Transverse colon (tissue), 4 donors: ENCODE results near the gene C11orf24. TPM values are rescaled to one million over a fixed set of nuclear protein-coding genes. Genes with fewer than 3 reads are reported as not detected.

Experiments
- DNase-seq: peaks from one replicate; pipeline ENCODE4 v3.0.0-alpha.2; 2019
- H3K27ac ChIP-seq, 4 donors: fragments of 200-600 bp; sonication (generic); 2 replicates each; pipeline ENCODE4 v1.5.1; 2016 to 2018; ENCODE audit warnings: inconsistent platforms in 4 of 4
- H3K27me3 ChIP-seq: fragments of 200-600 bp; sonication (generic); 2 replicates; pipeline ENCODE4 v1.5.1; 2017; ENCODE audit warnings: inconsistent platforms
- H3K36me3 ChIP-seq, 4 donors: fragments of 200-600 bp; sonication (generic); 2 replicates each; pipeline ENCODE4 v1.5.1; 2017 to 2019; ENCODE audit warnings: inconsistent platforms in 4 of 4
- H3K4me1 ChIP-seq, 4 donors: fragments of 200-600 bp; sonication (generic); 2 replicates each; pipeline ENCODE4 v1.5.1; 2017 to 2020; ENCODE audit warnings: inconsistent platforms in 4 of 4
- H3K4me3 ChIP-seq, 4 donors: fragments of 200-600 bp; sonication (generic); 1 replicate in 1 of 4; 2 replicates in 3 of 4; pipeline versions ENCODE4 v1.5.1 to v1.6.1; 2017 to 2019; ENCODE audit warnings: inconsistent platforms in 4 of 4
- H3K9me3 ChIP-seq, 2 donors: fragments of 200-600 bp; sonication (generic); 2 replicates each; pipeline ENCODE4 v1.5.1; 2017 to 2019; ENCODE audit warnings: inconsistent platforms in 2 of 2
- EP300 ChIP-seq: sonication (generic); formaldehyde crosslinking; IDR thresholded peaks from one replicate; pipeline ENCODE4 v1.6.1; 2017; ENCODE audit warnings: antibody characterized with exemption, low read depth
- POLR2A ChIP-seq: fragments of 450-650 bp; IDR thresholded peaks from one replicate; pipeline ENCODE4 v1.6.1; 2016; ENCODE audit warnings: antibody characterized with exemption, mild to moderate bottlenecking, moderate library complexity
- POLR2AphosphoS5 ChIP-seq, 3 donors: sonication (generic); formaldehyde crosslinking; IDR thresholded peaks; one replicate each; pipeline ENCODE4 v1.6.1; 2016; ENCODE audit warnings: antibody characterized with exemption in 3 of 3
- WGBS, 2 donors: methylation state at CpG; one replicate each; pipeline ENCODE4 v1.1.5; 2018; ENCODE audit warnings: low coverage in 1 of 2; 5-methylcytosine and 5-hydroxymethylcytosine counted together
- in situ Hi-C, 4 donors: fragments of 200-750 bp; cut with MboI; loops; one replicate each; pipeline versions ENCODE4 v1.15.0 to v1.15.1; 2017; ENCODE audit warnings: low sequenced_read_pairs in 3 of 4, low pct_ligation_motif_present in 1 of 4, low pct_unique_long_range_greater_than_20kb in 1 of 4
- intact Hi-C: fragments of 100-400 bp; cut with DNase I; formaldehyde crosslinking; loops from one replicate; pipeline ENCODE4 v1.15.1; 2023; ENCODE audit warnings: low total_unique reads
- total RNA-seq, 4 donors: library from RNA; depleted of rRNA; stranded (reverse); fragments of >200 nt; gene quantifications; one replicate each; pipeline ENCODE4 v1.1.0, GENCODE V29; 2016
- TF ChIP-seq, protein P1 (sequence below), 5 experiments: fragments of 200-600 bp in 3 of 5; fragments of 450-650 bp in 2 of 5; sonication (generic) in 3 of 5; IDR thresholded peaks; 1 replicate in 2 of 5; 2 replicates in 3 of 5; pipeline ENCODE4 v1.5.1; 2016 to 2017; ENCODE audit warnings: antibody characterized with exemption in 5 of 5, inconsistent platforms in 3 of 5, mild to moderate bottlenecking in 2 of 5, moderate library complexity in 1 of 5

The C11orf24 gene
- total RNA-seq, result 100 to 1,000 TPM in 1 of 4 donors, 10 to 100 TPM in 3; 31.4 to 130 (median 56.6) TPM

GRCh38 chr11:68271781-68272608, at the start of gene C11orf24:
C11orf24 (minus strand) TSS chr11:68271973; CDS start chr11:68263767, 8,206 bp downstream.
- 0% methylated on average over 40 of the region's 71 CpGs; no CpG with 5 or more reads in 1 of the 2 donors for WGBS, 2 donors
- Histone ChIP-seq H3K4me1 (peaks cover 10 to 36% (median 24%) of the 10 kb centered on the region in 4 donors), H3K36me3 (peaks cover 0 to 10% (median 5%) of the 10 kb centered on the region in 4 donors), H3K27me3 (no peaks in the 10 kb centered on the region), H3K9me3 (no peaks in the 10 kb centered on the region), H3K4me3 (peak within 1 kb of the TSS; percentile 56 to 80 (median 70)), H3K27ac (peak within 1 kb of the TSS; percentile 95 to 98 (median 98))
- intact Hi-C loops, result no loop called here
- peak; percentile 81 to 95 (median 93) for TF ChIP-seq POLR2AphosphoS5 (IDR thresholded peaks at IDR 0.05)
- TF ChIP-seq EP300, result peak; percentile 3
- TF ChIP-seq, protein P1, sequence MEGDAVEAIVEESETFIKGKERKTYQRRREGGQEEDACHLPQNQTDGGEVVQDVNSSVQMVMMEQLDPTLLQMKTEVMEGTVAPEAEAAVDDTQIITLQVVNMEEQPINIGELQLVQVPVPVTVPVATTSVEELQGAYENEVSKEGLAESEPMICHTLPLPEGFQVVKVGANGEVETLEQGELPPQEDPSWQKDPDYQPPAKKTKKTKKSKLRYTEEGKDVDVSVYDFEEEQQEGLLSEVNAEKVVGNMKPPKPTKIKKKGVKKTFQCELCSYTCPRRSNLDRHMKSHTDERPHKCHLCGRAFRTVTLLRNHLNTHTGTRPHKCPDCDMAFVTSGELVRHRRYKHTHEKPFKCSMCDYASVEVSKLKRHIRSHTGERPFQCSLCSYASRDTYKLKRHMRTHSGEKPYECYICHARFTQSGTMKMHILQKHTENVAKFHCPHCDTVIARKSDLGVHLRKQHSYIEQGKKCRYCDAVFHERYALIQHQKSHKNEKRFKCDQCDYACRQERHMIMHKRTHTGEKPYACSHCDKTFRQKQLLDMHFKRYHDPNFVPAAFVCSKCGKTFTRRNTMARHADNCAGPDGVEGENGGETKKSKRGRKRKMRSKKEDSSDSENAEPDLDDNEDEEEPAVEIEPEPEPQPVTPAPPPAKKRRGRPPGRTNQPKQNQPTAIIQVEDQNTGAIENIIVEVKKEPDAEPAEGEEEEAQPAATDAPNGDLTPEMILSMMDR (IDR thresholded peaks at IDR 0.05), result peak in 2 of 5 experiments; percentile 37 to 40
- TF ChIP-seq POLR2A, result peak; percentile 92
- peak; percentile 96 for DNase-seq
- in situ Hi-C loops, result loop anchor here in 1 of 4 donors (25.0 kb wide), 1 partner anchor 115 kb away; no protein-coding TSS in a partner anchor

DNA sequence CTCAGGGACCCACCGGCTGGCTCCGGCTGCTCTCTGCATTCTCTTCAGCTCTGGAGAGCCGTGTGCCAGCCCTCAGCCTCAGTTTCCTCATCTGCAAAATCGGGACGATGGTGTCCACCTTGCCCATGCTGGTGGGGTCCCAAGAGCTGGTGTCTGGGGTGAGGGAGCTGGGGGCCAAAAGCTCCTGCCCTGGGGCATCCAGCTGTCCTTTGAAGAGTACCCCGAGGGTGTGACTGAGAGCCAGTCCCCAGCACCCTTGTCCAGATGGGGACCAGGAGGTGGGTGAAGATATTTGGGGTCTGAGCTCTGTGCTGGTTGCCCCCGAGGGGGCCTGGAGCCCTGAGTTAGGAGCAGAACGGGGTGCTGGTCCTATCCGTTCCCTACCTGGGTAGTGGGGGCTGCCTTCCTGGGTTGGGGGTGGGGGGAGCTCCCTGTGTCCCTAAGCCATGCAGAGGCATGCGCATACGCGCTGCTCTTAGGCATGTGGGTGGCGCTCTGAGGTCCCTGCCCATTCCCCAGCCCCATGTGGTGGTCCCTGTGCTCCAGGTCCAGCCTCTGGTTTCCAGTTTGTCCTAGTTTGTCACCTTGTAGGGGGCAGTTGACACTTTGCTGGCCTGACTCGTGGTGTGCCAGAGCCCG, 45.5 kb upstream of the C11orf24 start:
- in situ Hi-C loops (no loop called here), intact Hi-C loops (no loop called here)
- H3K27ac ChIP-seq, result peak overlapping the region; percentile 83 to 92 (median 89)
- H3K27me3 ChIP-seq, result no peaks in the 10 kb centered on the region
- no peak for DNase-seq
- H3K4me3 ChIP-seq, result no peak overlapping the region
- TF ChIP-seq POLR2AphosphoS5 (IDR thresholded peaks at IDR 0.05), result no peak
- TF ChIP-seq, protein P1 (IDR thresholded peaks at IDR 0.05), result no peak
- no peak for TF ChIP-seq POLR2A
- TF ChIP-seq EP300, result no peak
- no peaks in the 10 kb centered on the region for H3K36me3 ChIP-seq
- 72% methylated on average over 13 of the region's 15 CpGs; no CpG with 5 or more reads in 1 of the 2 donors for WGBS, 2 donors
- no peaks in the 10 kb centered on the region for H3K9me3 ChIP-seq
- H3K4me1 ChIP-seq, result peaks cover 29 to 52% (median 43%) of the 10 kb centered on the region in 4 donors

GRCh38 chr11:68315171-68315920, 43.6 kb upstream of the C11orf24 start:
- H3K36me3 ChIP-seq, result no peaks in the 10 kb centered on the region
- H3K27ac ChIP-seq, result peak overlapping the region; percentile 83 to 92 (median 89)
- H3K9me3 ChIP-seq, result no peaks in the 10 kb centered on the region
- in situ Hi-C loops, result no loop called here
- WGBS, 2 donors, result 54 to 57% methylated on average over 7 to 19 of the region's 19 CpGs
- DNase-seq, result peak; percentile 70
- no peak for TF ChIP-seq EP300
- peak in 2 of 3 donors; percentile 44 to 69 for TF ChIP-seq POLR2AphosphoS5 (IDR thresholded peaks at IDR 0.05)
- TF ChIP-seq, protein P1 (IDR thresholded peaks at IDR 0.05), result no peak
- peak; percentile 57 for TF ChIP-seq POLR2A
- intact Hi-C loops, result no loop called here
- H3K4me3 ChIP-seq, result peak overlapping the region in 2 of 4 donors; percentile 63 to 89
- no peaks in the 10 kb centered on the region for H3K27me3 ChIP-seq
- H3K4me1 ChIP-seq, result peaks cover 26 to 47% (median 42%) of the 10 kb centered on the region in 4 donors
